ENCODE data around the gene NYAP1.

GRCh38 chr7:100490483-100491191 is 6.9 kb downstream of the NYAP1 start:
- TF ChIP-seq CTCF (conservative IDR thresholded peaks at IDR 0.05) (no peak), ZFX (IDR thresholded peaks at IDR 0.05) (no peak)

Measured in C4-2B (cell line).